Mesenchymal stem cell (in vitro differentiated cells and primary cell): ENCODE measurements around the gene PARP14.

Experiments used
- DNase-seq: peaks from one replicate; pipeline ENCODE4 v3.0.0-alpha.2; 2013
- H2AFZ ChIP-seq: one replicate; pipeline ENCODE4 v1.6.1; 2013; ENCODE audit warnings: low read depth, mild to moderate bottlenecking, control low read depth, inconsistent platforms, low read length, moderate library complexity
- H2AK5ac ChIP-seq: 2 replicates; pipeline ENCODE4 v1.6.1; 2013; ENCODE audit warnings: low read length, moderate library complexity, mild to moderate bottlenecking, inconsistent platforms; ENCODE audit not compliant: severe bottlenecking
- H2BK120ac ChIP-seq: one replicate; pipeline ENCODE4 v1.6.1; 2013; ENCODE audit warnings: low read depth, mild to moderate bottlenecking, inconsistent platforms, low read length, moderate library complexity
- H2BK12ac ChIP-seq, 2 experiments: one replicate each; pipeline ENCODE4 v1.6.1; 2013; ENCODE audit warnings: inconsistent platforms in 2 of 2, low read length in 2 of 2, mild to moderate bottlenecking in 2 of 2, moderate library complexity in 2 of 2, control low read depth in 1 of 2
- H2BK15ac ChIP-seq: one replicate; pipeline ENCODE4 v1.6.1; 2013; ENCODE audit warnings: mild to moderate bottlenecking, low read depth, inconsistent platforms; ENCODE audit not compliant: poor library complexity, severe bottlenecking
- H2BK5ac ChIP-seq: 2 replicates; pipeline ENCODE4 v1.6.1; 2013; ENCODE audit warnings: low read depth, mild to moderate bottlenecking, low read length, control low read depth, inconsistent platforms; ENCODE audit not compliant: poor library complexity, severe bottlenecking
- H3K14ac ChIP-seq, 2 experiments: one replicate each; pipeline ENCODE4 v1.6.1; 2013; ENCODE audit warnings: inconsistent platforms in 2 of 2, low read length in 2 of 2, control low read depth in 1 of 2, mild to moderate bottlenecking in 1 of 2, moderate library complexity in 1 of 2
- H3K18ac ChIP-seq, 2 experiments: one replicate each; pipeline ENCODE4 v1.6.1; 2013; ENCODE audit warnings: inconsistent platforms in 2 of 2, low read length in 2 of 2, control low read depth in 1 of 2, low read depth in 1 of 2, mild to moderate bottlenecking in 1 of 2
- H3K23ac ChIP-seq, 2 experiments: one replicate each; pipeline ENCODE4 v1.6.1; 2013; ENCODE audit warnings: inconsistent platforms in 2 of 2, low read length in 2 of 2, mild to moderate bottlenecking in 2 of 2, moderate library complexity in 2 of 2, control low read depth in 1 of 2
- H3K27ac ChIP-seq: 2 replicates; pipeline ENCODE4 v1.5.1; 2013; ENCODE audit warnings: mild to moderate bottlenecking, moderate library complexity, low read length, control low read depth, inconsistent platforms; ENCODE audit not compliant: poor library complexity, severe bottlenecking
- H3K27me3 ChIP-seq, 2 experiments: 2 replicates each; pipeline versions ENCODE4 v1.6.1 to v1.7.0; 2013; ENCODE audit warnings: low read length in 2 of 2, mild to moderate bottlenecking in 2 of 2, moderate library complexity in 2 of 2, control low read depth in 1 of 2, inconsistent platforms in 1 of 2; ENCODE audit not compliant: control insufficient read depth in 1 of 2, insufficient read depth in 1 of 2
- H3K36me3 ChIP-seq, 2 experiments: 2 replicates each; pipeline versions ENCODE4 v1.6.1 to v1.7.0; 2013; ENCODE audit warnings: low read length in 2 of 2, control low read depth in 1 of 2, inconsistent platforms in 1 of 2, low read depth in 1 of 2, mild to moderate bottlenecking in 1 of 2; ENCODE audit not compliant: insufficient read depth in 2 of 2, control insufficient read depth in 1 of 2
- H3K4ac ChIP-seq, 2 experiments: one replicate each; pipeline ENCODE4 v1.6.1; 2013; ENCODE audit warnings: inconsistent platforms in 2 of 2, low read length in 2 of 2, mild to moderate bottlenecking in 2 of 2, moderate library complexity in 2 of 2, control low read depth in 1 of 2, low read depth in 1 of 2
- H3K4me1 ChIP-seq: 2 replicates; pipeline ENCODE4 v1.6.1; 2013; ENCODE audit warnings: low read depth, low read length, control low read depth; ENCODE audit not compliant: control insufficient read depth, insufficient read depth
- H3K4me2 ChIP-seq: 2 replicates; pipeline ENCODE4 v1.6.1; 2013; ENCODE audit warnings: low read length, mild to moderate bottlenecking, inconsistent platforms; ENCODE audit not compliant: poor library complexity, severe bottlenecking
- H3K4me3 ChIP-seq, 2 experiments: 2 replicates each; pipeline versions ENCODE4 v1.5.1 to v1.7.0; 2013; ENCODE audit warnings: low read length in 2 of 2, mild to moderate bottlenecking in 2 of 2, control low read depth in 1 of 2, low read depth in 1 of 2; ENCODE audit not compliant: insufficient read depth in 1 of 2
- H3K79me1 ChIP-seq: replicated peaks from 2 replicates; pipeline ENCODE4 v1.6.1; 2013; ENCODE audit warnings: mild to moderate bottlenecking, control low read depth, low read length, inconsistent platforms; ENCODE audit not compliant: poor library complexity, severe bottlenecking
- H3K9ac ChIP-seq: 2 replicates; pipeline ENCODE4 v1.7.0; 2013; ENCODE audit warnings: mild to moderate bottlenecking, low read length, moderate library complexity
- H3K9me3 ChIP-seq: 2 replicates; pipeline ENCODE4 v1.7.0; 2013; ENCODE audit warnings: mild to moderate bottlenecking, low read length; ENCODE audit not compliant: control insufficient read depth
- H4K8ac ChIP-seq: one replicate; pipeline ENCODE4 v1.6.1; 2013; ENCODE audit warnings: inconsistent platforms, mild to moderate bottlenecking, low read length, moderate library complexity
- H4K91ac ChIP-seq: one replicate; pipeline ENCODE4 v1.6.1; 2013; ENCODE audit warnings: mild to moderate bottlenecking, low read length, inconsistent platforms
- WGBS: methylation state at CpG from one replicate; pipeline ENCODE4 v1.1.7; 2013; ENCODE audit warnings: mixed read lengths; 5-methylcytosine and 5-hydroxymethylcytosine counted together

The PARP14 gene

GRCh38 chr3:122739172-122739571 is 58.5 kb downstream of the PARP14 start:
- no peak overlapping the region for H4K8ac ChIP-seq
- H3K4me3 ChIP-seq: no peak overlapping the region
- H3K14ac ChIP-seq: no peak overlapping the region
- H2AFZ ChIP-seq: no peak overlapping the region
- H3K27me3 ChIP-seq: no peaks in the 10 kb centered on the region
- no peak overlapping the region for H2BK120ac ChIP-seq
- no peak overlapping the region for H3K18ac ChIP-seq
- no CpG with 5 or more reads among the region's 3 CpGs for whole genome bisulfite sequencing
- no peak for DNase-seq
- no peak overlapping the region for H3K4me2 ChIP-seq
- no peak overlapping the region for H2BK15ac ChIP-seq
- no peak overlapping the region for H2BK12ac ChIP-seq
- no peaks in the 10 kb centered on the region for H3K4me1 ChIP-seq
- no peak overlapping the region for H2BK5ac ChIP-seq
- no peaks in the 10 kb centered on the region for H3K79me1 ChIP-seq
- H3K9ac ChIP-seq: no peak overlapping the region
- H2AK5ac ChIP-seq: no peak overlapping the region
- H4K91ac ChIP-seq: no peak overlapping the region
- peaks cover 2 to 29% of the 10 kb centered on the region in 2 experiments for H3K36me3 ChIP-seq
- no peak overlapping the region for H3K4ac ChIP-seq
- no peak overlapping the region for H3K23ac ChIP-seq
- no peak overlapping the region for H3K27ac ChIP-seq
- no peaks in the 10 kb centered on the region for H3K9me3 ChIP-seq

DNA sequence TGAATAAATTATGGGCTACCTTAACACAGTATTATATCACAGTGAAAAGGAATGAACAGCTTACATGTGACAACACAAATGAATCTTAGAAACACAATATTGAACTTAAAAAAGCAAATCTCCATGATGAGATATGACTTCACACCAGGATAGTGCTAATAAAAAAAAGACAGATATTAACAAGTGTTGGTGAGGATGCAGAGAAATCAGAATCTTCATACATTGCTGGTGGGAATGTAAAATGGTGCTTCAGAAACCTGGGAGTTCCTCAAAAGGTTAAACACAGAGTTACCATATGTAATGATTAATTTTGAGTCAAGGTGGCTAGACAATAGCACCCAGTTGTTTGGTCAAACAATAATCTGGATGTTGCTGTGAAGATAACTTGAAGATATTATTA is 61.6 kb downstream of the PARP14 start:
- Histone ChIP-seq H3K9me3 (no peaks in the 10 kb centered on the region), H3K18ac (no peak overlapping the region), H2AFZ (no peak overlapping the region), H3K27ac (no peak overlapping the region), H3K79me1 (no peaks in the 10 kb centered on the region), H2BK12ac (no peak overlapping the region), H4K91ac (no peak overlapping the region), H3K4ac (no peak overlapping the region), H3K23ac (no peak overlapping the region), H3K9ac (no peak overlapping the region), H3K4me2 (no peak overlapping the region), H3K27me3 (no peaks in the 10 kb centered on the region), H4K8ac (no peak overlapping the region), H3K4me3 (no peak overlapping the region), H2AK5ac (no peak overlapping the region), H2BK15ac (no peak overlapping the region), H2BK5ac (no peak overlapping the region), H3K14ac (no peak overlapping the region), H2BK120ac (no peak overlapping the region), H3K36me3 (peaks cover 2 to 29% of the 10 kb centered on the region in 2 experiments), H3K4me1 (no peaks in the 10 kb centered on the region)
- no peak for DNase-seq

GRCh38 chr3:122743581-122744120 is 63.0 kb downstream of the PARP14 start:
- Histone ChIP-seq H3K4me2 (no peak overlapping the region), H3K27ac (no peak overlapping the region), H2BK5ac (no peak overlapping the region), H2BK120ac (no peak overlapping the region), H3K4me3 (no peak overlapping the region), H2BK15ac (no peak overlapping the region), H3K79me1 (no peaks in the 10 kb centered on the region), H3K14ac (no peak overlapping the region), H3K4me1 (no peaks in the 10 kb centered on the region), H4K8ac (no peak overlapping the region), H3K9me3 (no peaks in the 10 kb centered on the region), H2BK12ac (no peak overlapping the region), H2AK5ac (no peak overlapping the region), H3K23ac (no peak overlapping the region), H2AFZ (no peak overlapping the region), H3K36me3 (peaks cover 2 to 29% of the 10 kb centered on the region in 2 experiments), H3K27me3 (no peaks in the 10 kb centered on the region), H4K91ac (no peak overlapping the region), H3K9ac (no peak overlapping the region), H3K4ac (no peak overlapping the region), H3K18ac (no peak overlapping the region)
- DNase-seq: no peak
- WGBS: 91% methylated on average over 1 of the region's 4 CpGs

GRCh38 chr3:122745369-122746021 is 64.9 kb downstream of the PARP14 start:
- no peak overlapping the region for H3K4me2 ChIP-seq
- H3K14ac ChIP-seq: no peak overlapping the region
- no peak overlapping the region for H3K23ac ChIP-seq
- H2AFZ ChIP-seq: no peak overlapping the region
- H2BK5ac ChIP-seq: no peak overlapping the region
- DNase-seq: peak; percentile 67
- no peak overlapping the region for H2BK12ac ChIP-seq
- WGBS: 100% methylated on average over 2 of the region's 4 CpGs
- H3K4me1 ChIP-seq: no peaks in the 10 kb centered on the region
- H4K91ac ChIP-seq: no peak overlapping the region
- H3K79me1 ChIP-seq: no peaks in the 10 kb centered on the region
- H4K8ac ChIP-seq: no peak overlapping the region
- no peak overlapping the region for H3K27ac ChIP-seq
- peaks cover under 1 to 16% of the 10 kb centered on the region in 2 experiments for H3K36me3 ChIP-seq
- H3K9ac ChIP-seq: peak overlapping the region; percentile 16
- no peaks in the 10 kb centered on the region for H3K27me3 ChIP-seq
- no peak overlapping the region for H3K4ac ChIP-seq
- H2BK15ac ChIP-seq: no peak overlapping the region
- H3K9me3 ChIP-seq: no peaks in the 10 kb centered on the region
- no peak overlapping the region for H2AK5ac ChIP-seq
- H2BK120ac ChIP-seq: no peak overlapping the region
- no peak overlapping the region for H3K4me3 ChIP-seq
- no peak overlapping the region for H3K18ac ChIP-seq
